OCI-LY3 (cell line): ENCODE data around the gene LRRC37B.
A peak's percentile ranks its signal among the peaks of the same experiment; 100 is the strongest.
"Not testable (repeated sequence)": the region's sequence is repeated elsewhere in the genome, so short reads cannot be mapped to it uniquely, and the experiment has no call there.

Experiments used
- H2AFZ ChIP-seq: fragments of 200-600, 300-600 bp; shearing (Covaris generic); 2 replicates; pipeline ENCODE4 v1.6.0; 2014; ENCODE audit warnings: antibody characterized with exemption, low read depth, low read length
- H3K27ac ChIP-seq: fragments of 200-600, 300-600 bp; sonication (generic); 2 replicates; pipeline ENCODE4 v1.5.1; 2014; ENCODE audit warnings: mild to moderate bottlenecking, low read length, moderate library complexity, mixed read lengths
- H3K27me3 ChIP-seq: fragments of 200-600, 300-600 bp; sonication (generic); 2 replicates; pipeline ENCODE4 v1.6.1; 2014; ENCODE audit warnings: low read depth, low read length, mixed read lengths
- H3K36me3 ChIP-seq: fragments of 200-600, 300-600 bp; sonication (generic); replicated peaks from 2 replicates; pipeline ENCODE3; 2014; ENCODE audit warnings: low read depth, low read length, mixed read lengths
- H3K4me1 ChIP-seq: fragments of 300-600, 200-600 bp; sonication (generic); 2 replicates; pipeline ENCODE4 v1.6.1; 2014; ENCODE audit warnings: low read length, mixed read lengths
- H3K4me2 ChIP-seq: fragments of 200-600, 300-600 bp; sonication (generic); 2 replicates; pipeline ENCODE4 v1.6.1; 2014; ENCODE audit warnings: low read length, mixed read lengths
- H3K4me3 ChIP-seq: fragments of 300-600, 200-600 bp; sonication (generic); 2 replicates; pipeline ENCODE4 v1.5.1; 2014; ENCODE audit warnings: antibody characterized with exemption, mild to moderate bottlenecking, low read length, moderate library complexity
- H3K79me2 ChIP-seq: fragments of 300-600, 200-600 bp; shearing (Covaris generic); 2 replicates; pipeline ENCODE4 v1.6.1; 2014; ENCODE audit warnings: mild to moderate bottlenecking, low read length, mixed read lengths
- H3K9ac ChIP-seq: fragments of 300-600, 200-600 bp; shearing (Covaris generic); 2 replicates; pipeline ENCODE4 v1.6.0; 2014; ENCODE audit warnings: mild to moderate bottlenecking, low read length, moderate library complexity
- H3K9me3 ChIP-seq: fragments of 200-600, 300-600 bp; shearing (Covaris generic); 2 replicates; pipeline ENCODE4 v1.6.1; 2014; ENCODE audit warnings: low read length, mixed read lengths; ENCODE audit not compliant: insufficient read depth
- H4K20me1 ChIP-seq: fragments of 200-600, 300-600 bp; sonication (generic); 2 replicates; pipeline ENCODE4 v1.6.1; 2016; ENCODE audit warnings: low read length, mixed read lengths; ENCODE audit not compliant: insufficient read depth
- CTCF ChIP-seq: fragments of 200-600, 300-600 bp; sonication (generic); IDR thresholded peaks from 2 replicates; pipeline ENCODE4 v1.5.1; 2014; ENCODE audit warnings: antibody characterized with exemption, low read length, low read depth
- EZH2phosphoT487 ChIP-seq: fragments of 200-600 bp; shearing (Covaris generic); IDR thresholded peaks from 2 replicates; pipeline ENCODE4 v1.6.1; 2018; ENCODE audit warnings: antibody characterized with exemption, mixed run types, low read depth

Gene LRRC37B

GRCh38 chr17:32006957-32007462 is at the start of gene LRRC37B:
Gene LRRC37B (plus strand): TSS chr17:32007383. CDS start chr17:32021393, 14,010 bp downstream.
- Histone ChIP-seq H3K9me3 (no peaks in the 10 kb centered on the region), H4K20me1 (no peaks in the 10 kb centered on the region), H3K27me3 (no peaks in the 10 kb centered on the region), H3K36me3 (no peaks in the 10 kb centered on the region), H3K27ac (no peak within 1 kb of the TSS), H3K4me2 (peak within 1 kb of the TSS; percentile 88), H2AFZ (peak within 1 kb of the TSS; percentile 84), H3K9ac (peak within 1 kb of the TSS; percentile 61), H3K4me3 (peak within 1 kb of the TSS; percentile 85), H3K4me1 (peaks cover 11% of the 10 kb centered on the region), H3K79me2 (peaks cover 12% of the 10 kb centered on the region)
- TF ChIP-seq EZH2phosphoT487 = no peak
- TF ChIP-seq CTCF = peak; percentile 74

- not testable (repeated sequence) for H2AFZ ChIP-seq, H3K4me3 ChIP-seq, H3K9me3 ChIP-seq, H3K4me1 ChIP-seq, H3K4me2 ChIP-seq, H4K20me1 ChIP-seq, H3K36me3 ChIP-seq, H3K27ac ChIP-seq, H3K9ac ChIP-seq, H3K27me3 ChIP-seq
- peaks cover 39% of the 10 kb centered on the region for H3K79me2 ChIP-seq
These were observed 43.1 kb upstream of the LRRC37B start for GRCh38 chr17:31964131-31964530.

DNA sequence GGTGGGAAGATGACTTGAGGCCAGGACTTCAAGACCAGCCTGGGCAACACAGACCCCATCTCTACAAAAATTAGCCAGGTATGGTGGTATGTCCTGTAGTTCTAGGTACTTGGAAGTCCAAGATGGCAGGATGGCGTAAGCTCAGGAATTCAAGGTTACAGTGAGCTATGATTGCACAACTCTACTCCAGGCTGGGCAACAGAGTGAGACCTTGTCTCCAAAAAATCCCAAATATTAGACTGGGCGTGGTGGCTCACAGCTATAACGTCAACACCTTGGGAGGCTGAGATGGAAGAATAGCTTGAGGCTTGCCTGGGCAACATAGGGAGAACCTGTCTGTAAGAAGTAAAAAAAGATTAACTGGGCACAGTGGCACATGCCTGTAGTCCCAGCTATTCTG is 39.5 kb upstream of the LRRC37B start:
- H3K4me1 ChIP-seq = no peaks in the 10 kb centered on the region
- peaks cover 2% of the 10 kb centered on the region for H3K36me3 ChIP-seq
- TF ChIP-seq CTCF = no peak
- no peak for TF ChIP-seq EZH2phosphoT487

DNA sequence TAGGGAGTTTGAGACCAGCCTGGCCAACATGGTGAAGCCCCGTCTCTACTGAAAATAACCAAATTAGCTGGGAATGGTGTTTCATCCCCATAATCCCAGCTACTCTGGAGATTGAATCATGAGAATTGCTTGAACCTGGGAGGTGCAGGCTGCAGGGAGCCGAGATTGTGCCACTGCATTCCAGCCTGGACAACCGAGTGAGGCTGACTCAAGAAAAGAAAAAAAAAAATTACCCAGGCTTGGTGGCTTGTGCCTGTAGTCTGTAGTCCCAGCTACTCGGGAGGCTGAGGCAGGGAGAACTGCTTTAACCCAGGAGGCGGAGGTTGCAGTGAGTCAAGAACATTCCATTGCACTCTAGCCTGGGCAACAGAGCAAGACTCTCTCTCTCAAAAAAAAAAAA is 36.8 kb upstream of the LRRC37B start:
- not testable (repeated sequence) for H4K20me1 ChIP-seq, H3K9ac ChIP-seq, H3K36me3 ChIP-seq, H3K9me3 ChIP-seq, H2AFZ ChIP-seq, H3K4me2 ChIP-seq, H3K27me3 ChIP-seq, H3K27ac ChIP-seq, H3K4me3 ChIP-seq, H3K4me1 ChIP-seq
- H3K79me2 ChIP-seq = peaks cover 11% of the 10 kb centered on the region

More for the DNA sequence above, 39.5 kb upstream of the LRRC37B start:
- no peak overlapping the region for H3K4me3 ChIP-seq
- no peaks in the 10 kb centered on the region for H3K27me3 ChIP-seq
- no peak overlapping the region for H3K27ac ChIP-seq
- no peaks in the 10 kb centered on the region for H3K9me3 ChIP-seq
- peaks cover 24% of the 10 kb centered on the region for H3K79me2 ChIP-seq
- H2AFZ ChIP-seq = no peak overlapping the region
- peaks cover under 1% of the 10 kb centered on the region for H4K20me1 ChIP-seq
- no peak overlapping the region for H3K9ac ChIP-seq
- H3K4me2 ChIP-seq = no peak overlapping the region

DNA sequence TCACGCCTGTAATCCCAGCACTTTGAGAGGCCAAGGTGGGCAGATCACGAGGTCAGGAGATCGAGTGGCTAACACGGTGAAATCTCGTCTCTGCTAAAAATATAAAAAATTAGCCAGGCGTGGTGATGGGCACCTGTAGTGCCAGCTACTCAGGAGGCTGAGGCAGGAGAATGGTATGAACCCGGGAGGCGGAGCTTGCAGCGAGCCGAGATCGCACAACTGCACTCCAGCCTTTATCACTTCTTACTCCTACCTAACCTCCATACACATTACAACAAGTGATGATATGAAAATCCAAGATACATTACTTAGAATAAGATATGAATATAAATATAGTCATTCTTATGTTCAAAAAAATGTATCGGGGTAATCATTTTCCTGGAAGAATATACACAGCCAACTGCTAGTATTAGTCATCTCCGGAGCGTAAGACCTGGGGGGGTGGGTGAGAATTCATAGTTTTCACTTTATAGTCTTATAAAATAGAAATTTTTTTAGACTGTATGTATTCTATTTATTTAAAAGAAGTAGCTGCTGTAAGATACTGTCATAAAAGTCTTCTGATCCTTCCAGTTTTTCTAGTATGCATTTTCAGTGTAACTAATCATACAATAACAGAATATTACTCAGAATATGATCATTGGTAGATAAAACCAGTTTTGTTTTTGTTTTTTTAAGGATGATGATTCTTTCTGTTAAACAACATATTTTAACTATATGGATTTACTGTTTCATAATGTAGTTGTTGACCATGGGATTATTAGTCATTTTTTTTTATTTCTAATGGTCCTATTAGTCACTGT is 32.7 kb upstream of the LRRC37B start:
- not testable (repeated sequence) for H3K4me1 ChIP-seq, H3K4me3 ChIP-seq, H3K9ac ChIP-seq, H2AFZ ChIP-seq, H3K9me3 ChIP-seq, H3K27ac ChIP-seq, H3K36me3 ChIP-seq, H3K4me2 ChIP-seq, H4K20me1 ChIP-seq, H3K79me2 ChIP-seq, H3K27me3 ChIP-seq

GRCh38 chr17:31975391-31975790 is 31.8 kb upstream of the LRRC37B start:
- H3K9me3 ChIP-seq, H3K4me2 ChIP-seq, H3K27ac ChIP-seq, H3K79me2 ChIP-seq, H2AFZ ChIP-seq, H3K36me3 ChIP-seq, H3K27me3 ChIP-seq, H4K20me1 ChIP-seq, H3K9ac ChIP-seq, H3K4me1 ChIP-seq, H3K4me3 ChIP-seq: not testable (repeated sequence)

GRCh38 chr17:31991821-31992220 is 15.4 kb upstream of the LRRC37B start:
- peaks cover 62% of the 10 kb centered on the region for H3K36me3 ChIP-seq
- not testable (repeated sequence) for H3K27me3 ChIP-seq, H3K27ac ChIP-seq

More at GRCh38 chr17:31991821-31992220, 15.4 kb upstream of the LRRC37B start:
- not testable (repeated sequence) for H4K20me1 ChIP-seq, H3K4me2 ChIP-seq, H3K4me3 ChIP-seq, H2AFZ ChIP-seq, H3K79me2 ChIP-seq, H3K9me3 ChIP-seq, H3K9ac ChIP-seq, H3K4me1 ChIP-seq
